Activated CD4-positive, alpha-beta T cell treated with anti-CD3 and anti-CD28 coated beads for 1 hour (primary cell): ENCODE measurements around the gene PPP1R9B.
A peak's percentile ranks its signal among the peaks of the same experiment; 100 is the strongest.

Experiments
- DNase-seq: peaks from one replicate; pipeline ENCODE4 v3.0.0-alpha.2; 2020

PPP1R9B gene

GRCh38 chr17:50153650-50154575, 3.4 kb upstream of the PPP1R9B start:
- DNase-seq: no peak

DNA sequence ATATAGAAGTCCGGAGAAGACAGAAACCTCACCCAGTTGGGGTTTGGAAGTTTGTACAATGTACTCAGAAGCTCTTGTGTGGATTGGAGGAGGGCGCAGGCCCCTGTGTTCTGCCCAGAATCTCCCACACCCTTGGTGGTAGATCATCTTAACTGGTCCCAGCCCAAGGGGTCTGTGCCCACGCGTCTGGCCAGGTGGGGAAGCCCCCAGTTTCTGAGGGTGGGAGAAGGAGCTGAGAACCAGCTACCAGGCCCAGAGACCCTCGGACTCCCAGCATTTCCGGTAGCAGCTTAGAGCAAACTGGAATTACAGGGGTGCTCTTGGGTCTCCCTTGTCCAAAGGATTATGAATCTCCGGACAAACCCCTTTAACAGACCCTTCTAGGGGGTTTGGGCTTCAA, 2.3 kb upstream of the PPP1R9B start:
- DNase-seq: no peak

GRCh38 chr17:50151937-50152547, 1.6 kb upstream of the PPP1R9B start:
- DNase-seq: no peak

DNA sequence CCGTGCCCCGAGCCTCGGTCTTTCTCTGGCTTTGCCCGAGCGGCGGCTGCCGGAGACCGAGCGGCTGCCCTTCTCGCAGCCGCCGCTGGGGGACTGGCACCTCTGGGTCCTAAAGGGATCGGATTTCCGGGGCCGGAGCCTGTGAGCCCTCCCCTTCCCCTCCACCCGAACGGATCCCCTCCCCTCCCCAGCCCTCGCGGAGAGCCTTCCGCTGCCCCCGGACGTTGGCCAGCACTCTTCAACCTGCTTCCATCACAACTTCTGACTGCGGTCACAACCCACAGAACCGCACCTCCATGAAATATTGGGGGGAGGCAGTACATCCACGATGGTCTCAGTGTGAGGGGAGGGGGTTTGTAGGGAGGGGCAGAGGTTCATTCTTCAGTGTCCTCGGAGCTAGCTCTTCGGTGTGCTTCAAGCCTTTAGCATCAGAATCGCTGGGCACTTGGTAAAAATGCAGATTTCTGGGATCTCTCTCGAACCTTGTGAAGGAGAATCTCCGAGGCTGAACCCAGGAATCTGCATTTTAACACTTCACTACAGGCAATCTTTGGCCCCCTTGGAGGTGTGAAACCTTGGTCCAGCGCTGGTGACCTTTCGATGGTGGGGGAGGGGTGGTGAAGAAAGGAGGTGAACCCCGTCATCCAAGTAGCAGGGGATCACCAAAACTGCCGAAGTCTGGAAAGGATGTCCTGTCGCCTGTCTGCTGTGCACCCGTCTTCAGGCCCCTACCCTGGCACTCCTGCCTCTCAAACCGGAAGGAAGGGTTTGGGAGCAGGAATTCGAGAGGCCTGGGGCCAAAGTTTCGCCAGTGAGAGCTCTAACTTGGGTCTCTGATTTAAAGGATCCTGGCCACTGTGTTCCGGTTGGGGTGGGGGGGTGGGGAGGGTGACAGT, 812 bp upstream of the PPP1R9B start:
- DNase-seq: peak; percentile 75

GRCh38 chr17:50149417-50150353, 792 bp downstream of the PPP1R9B start:
- DNase-seq: peak; percentile 52

DNA sequence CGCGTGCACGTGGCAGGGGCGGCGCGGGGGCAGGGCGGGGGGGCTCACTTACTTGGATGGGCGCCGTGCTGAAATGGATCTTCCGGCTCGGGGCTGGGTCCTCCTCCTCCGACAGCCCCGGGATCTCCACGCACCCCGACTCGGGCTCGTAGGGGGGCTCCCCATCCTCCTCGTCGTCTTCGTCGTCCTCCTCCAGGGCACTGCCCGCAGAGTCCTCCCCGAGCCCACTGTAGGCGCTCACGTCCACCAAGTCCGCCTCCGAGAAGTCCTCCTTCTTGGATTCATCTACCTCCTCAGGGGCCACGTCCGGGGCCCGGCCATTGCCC, 1.4 kb downstream of the PPP1R9B start:
- DNase-seq: no peak

DNA sequence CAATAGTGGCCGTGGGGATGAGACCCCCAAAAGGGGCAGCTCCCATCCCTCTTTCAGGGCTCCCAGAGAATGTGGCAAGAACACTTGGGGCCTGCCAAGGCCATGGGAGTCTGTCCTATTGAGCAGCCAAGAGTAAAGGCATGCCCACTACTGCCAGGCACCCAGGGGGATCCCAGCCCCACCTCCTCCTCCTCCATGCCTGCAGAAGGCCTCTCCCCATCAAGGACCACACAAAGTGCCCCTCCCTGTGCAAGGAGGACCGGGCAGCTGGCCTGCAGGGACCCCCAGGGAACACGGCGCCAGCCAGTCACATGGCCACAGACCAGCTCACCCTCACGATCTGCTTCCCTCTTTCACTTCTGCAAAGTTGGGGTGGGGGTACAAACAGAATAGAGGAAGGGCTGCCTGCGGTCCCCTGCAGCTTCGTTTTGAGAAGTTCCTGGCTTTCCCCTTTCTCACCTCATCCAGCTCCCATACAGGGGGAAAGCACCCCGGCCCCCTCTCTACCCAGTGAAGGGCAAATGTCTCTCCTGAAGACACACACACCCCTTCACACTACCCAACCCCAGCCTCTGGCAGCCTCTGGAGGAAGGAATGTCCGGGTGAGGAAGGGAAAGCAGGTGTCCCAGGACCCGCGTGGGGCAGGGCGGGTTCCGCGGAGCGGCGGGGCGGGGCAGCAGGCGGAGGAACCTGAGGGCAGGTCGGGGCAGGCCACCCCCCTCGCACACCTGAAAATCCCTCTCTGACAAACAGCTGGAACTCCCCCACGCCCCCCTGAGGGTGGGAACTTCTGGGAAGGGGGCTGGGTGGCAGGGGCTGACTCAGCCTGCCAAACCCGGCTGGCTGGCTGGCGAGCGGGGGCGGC, 2.0 kb downstream of the PPP1R9B start:
- DNase-seq: peak; percentile 64

- no peak for DNase-seq
Observed at GRCh38 chr17:50147841-50148225, 2.6 kb downstream of the PPP1R9B start.

DNA sequence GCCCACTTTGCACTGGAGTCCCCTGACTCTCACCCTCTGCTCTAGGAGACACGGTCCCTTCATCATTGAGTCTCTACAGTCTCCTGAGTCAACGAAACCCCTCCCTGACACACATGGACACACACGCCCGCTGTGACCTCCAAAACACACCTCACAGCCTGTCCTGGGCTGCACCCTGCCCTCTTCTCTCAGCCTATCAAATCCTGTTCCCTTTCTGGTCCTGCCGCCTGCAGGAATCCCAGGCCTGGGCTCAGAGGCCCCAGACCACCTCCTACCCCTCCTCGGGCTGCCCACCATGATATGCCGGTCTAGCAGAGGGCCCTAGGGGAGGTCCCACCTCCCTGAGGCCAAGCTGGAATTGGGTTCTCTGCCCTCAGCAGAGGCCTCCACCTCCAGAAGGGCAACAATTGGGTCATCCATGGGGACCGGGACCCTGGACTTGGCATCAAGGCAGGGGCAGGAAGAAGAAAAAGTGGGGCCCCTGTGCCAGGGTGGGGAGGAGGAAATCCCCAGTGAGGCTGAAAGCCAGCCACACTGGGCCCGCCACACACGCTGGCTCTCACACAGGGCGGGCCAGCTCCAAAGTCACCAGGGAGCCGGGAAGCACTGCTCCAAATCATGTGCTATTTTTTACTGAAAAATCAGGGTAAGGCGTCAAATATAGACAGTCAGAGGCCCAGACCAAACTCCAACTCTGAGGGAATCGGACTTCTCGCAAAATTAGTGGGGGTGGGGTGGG, 3.4 kb downstream of the PPP1R9B start:
- DNase-seq: no peak

DNA sequence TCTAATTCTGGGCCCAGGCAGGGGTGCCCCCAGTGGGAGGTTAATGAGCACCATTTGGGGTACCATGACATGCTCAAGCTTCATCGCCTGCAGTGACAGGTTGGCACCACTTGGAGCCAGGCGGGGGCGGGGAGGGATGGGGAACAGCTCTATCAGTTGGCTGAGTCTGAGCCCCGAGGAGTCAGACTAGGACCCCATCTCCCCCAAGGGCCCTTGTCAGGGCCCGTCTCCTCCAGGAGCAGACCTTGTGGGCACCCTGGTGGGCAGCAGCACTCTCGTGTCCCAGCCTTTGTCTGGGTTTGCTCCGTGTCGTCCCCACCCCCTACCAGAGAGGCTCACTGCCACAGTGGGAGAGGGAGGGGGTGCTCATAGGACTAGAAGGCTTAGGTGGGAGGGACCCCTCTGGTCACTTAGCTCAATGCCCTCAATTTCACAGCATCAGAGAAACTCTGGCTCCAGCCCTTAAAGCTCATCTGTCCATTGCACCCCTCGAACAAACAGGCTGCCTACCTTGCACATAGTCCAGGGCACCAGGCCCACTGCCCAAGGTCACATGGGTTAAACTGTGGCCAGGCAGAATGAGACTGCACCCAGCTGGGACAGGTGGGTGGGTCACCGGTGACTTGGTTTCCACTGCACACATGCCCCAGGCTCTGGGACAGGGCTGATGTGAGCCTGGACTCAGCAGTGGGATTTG, 4.1 kb downstream of the PPP1R9B start:
- no peak for DNase-seq

GRCh38 chr17:50145532-50146229, 4.8 kb downstream of the PPP1R9B start:
- no peak for DNase-seq

DNA sequence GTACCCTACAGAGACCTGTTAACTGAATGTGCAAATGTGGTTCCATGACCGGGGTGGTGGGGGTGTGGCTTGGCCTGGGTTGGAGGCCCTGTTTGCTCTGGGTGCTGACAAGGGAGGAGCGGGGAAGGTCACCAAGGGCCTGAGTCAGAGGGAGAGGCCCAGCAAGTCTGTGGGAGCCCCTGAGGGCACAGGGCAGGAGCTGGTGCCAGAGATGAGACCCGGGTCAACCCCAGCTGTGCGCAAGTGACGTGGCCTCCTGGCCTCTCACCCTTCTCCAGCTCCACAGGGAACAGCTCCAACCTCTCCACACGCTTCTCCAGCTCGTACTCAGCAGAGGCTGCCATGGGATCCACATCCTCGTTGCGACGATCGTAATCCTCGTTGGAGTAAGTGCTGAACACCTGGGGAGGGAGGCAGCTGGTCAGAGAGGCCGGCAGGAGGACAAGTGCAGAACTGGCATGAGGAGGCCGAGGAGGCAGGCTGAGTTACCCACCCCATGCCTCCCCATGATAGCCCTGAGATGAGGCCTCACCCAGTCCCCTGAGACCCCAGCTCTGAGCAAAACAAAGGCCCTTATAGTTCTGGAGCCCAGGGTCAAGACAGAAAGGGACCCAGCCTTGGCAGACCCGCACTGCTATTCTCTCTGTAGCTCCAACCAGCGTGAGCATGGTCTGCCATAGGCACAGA, 5.5 kb downstream of the PPP1R9B start:
- no peak for DNase-seq

GRCh38 chr17:50144355-50144754, 6.1 kb downstream of the PPP1R9B start:
- no peak for DNase-seq

GRCh38 chr17:50143461-50144176, 6.9 kb downstream of the PPP1R9B start:
- DNase-seq: no peak

GRCh38 chr17:50141745-50142110, 8.7 kb downstream of the PPP1R9B start:
- DNase-seq: no peak

DNA sequence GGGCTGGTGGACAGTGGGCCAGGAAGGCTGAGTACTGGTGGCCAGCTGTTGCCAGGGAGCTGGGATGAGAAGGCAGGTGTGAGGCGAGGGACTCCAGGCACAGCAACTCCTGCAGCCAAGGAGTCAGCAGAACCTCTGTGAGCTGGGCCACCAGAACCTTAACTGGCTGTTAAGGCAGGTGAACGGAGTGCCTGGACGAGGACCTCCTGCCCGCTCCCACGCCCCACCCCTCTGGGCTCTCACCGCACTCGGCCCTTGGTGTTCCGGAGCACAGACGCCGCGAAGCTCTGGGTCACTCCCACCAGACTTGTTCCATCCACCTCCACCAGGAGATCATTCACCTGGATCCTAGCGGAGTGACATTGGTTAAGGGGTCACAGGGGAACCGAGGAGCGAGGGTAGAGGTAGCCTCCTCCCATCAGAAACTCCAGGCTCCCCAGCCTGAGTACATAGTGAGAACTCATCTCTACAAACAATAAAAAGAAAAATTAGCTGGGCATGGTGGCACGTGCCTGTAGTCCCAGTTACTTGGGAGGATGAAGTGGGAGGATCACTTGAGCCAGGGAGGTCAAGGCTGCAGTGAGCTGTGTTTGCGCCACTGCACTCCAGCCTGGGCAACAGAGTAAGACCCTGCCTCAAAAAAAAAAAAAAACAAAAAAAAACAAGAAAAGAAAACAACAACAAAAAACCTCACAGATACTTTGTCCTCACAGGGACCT, 9.3 kb downstream of the PPP1R9B start:
- no peak for DNase-seq
